WTC11 (cell line): ENCODE results near the gene ATP2A3.

Experiments used
- ATF1 ChIP-seq: sonication (generic); formaldehyde crosslinking; IDR thresholded peaks from 2 replicates; pipeline ENCODE4 v1.8.1; 2023; ENCODE audit warnings: mild to moderate bottlenecking, moderate library complexity, missing genetic modification reagents
- CREB1 ChIP-seq: sonication (generic); formaldehyde crosslinking; IDR thresholded peaks from 2 replicates; pipeline ENCODE4 v1.8.0; 2023; ENCODE audit warnings: mild to moderate bottlenecking, missing genetic modification reagents
- FOXK1 ChIP-seq: sonication (generic); formaldehyde crosslinking; IDR thresholded peaks from 2 replicates; pipeline ENCODE4 v1.8.0; 2022; ENCODE audit warnings: mild to moderate bottlenecking, moderate library complexity, missing genetic modification reagents
- NR3C1 ChIP-seq: sonication (generic); formaldehyde crosslinking; conservative IDR thresholded peaks from 2 replicates; pipeline ENCODE4 v1.8.1; 2023; ENCODE audit warnings: low read depth, mild to moderate bottlenecking, missing genetic modification reagents
- SP1 ChIP-seq: sonication (generic); formaldehyde crosslinking; conservative IDR thresholded peaks from 2 replicates; pipeline ENCODE4 v1.8.1; 2022; ENCODE audit warnings: missing genetic modification reagents
- ZNF416 ChIP-seq: fragments of 250-450 bp; sonication (Bioruptor Pico); IDR thresholded peaks from 2 replicates; pipeline ENCODE4 v1.9.0; 2021; ENCODE audit warnings: mild to moderate bottlenecking, inconsistent platforms
- TF ChIP-seq, protein P1 (sequence below): sonication (generic); formaldehyde crosslinking; IDR thresholded peaks from 2 replicates; pipeline ENCODE4 v1.8.0; 2022; ENCODE audit warnings: missing genetic modification reagents
- TF ChIP-seq, protein P2 (sequence below): fragments of 200-600 bp; IDR thresholded peaks from 2 replicates; pipeline ENCODE4 v1.8.0; 2022; ENCODE audit warnings: antibody characterized with exemption
- TF ChIP-seq, protein P3 (sequence below): sonication (generic); formaldehyde crosslinking; IDR thresholded peaks from 2 replicates; pipeline ENCODE4 v1.8.1; 2023; ENCODE audit warnings: mild to moderate bottlenecking, missing genetic modification reagents
- TF ChIP-seq, protein P4 (sequence below): sonication (generic); formaldehyde crosslinking; IDR thresholded peaks from 2 replicates; pipeline ENCODE4 v1.8.0; 2022; ENCODE audit warnings: mild to moderate bottlenecking, missing genetic modification reagents
- TF ChIP-seq, protein P5 (sequence below): fragments of 250-450 bp; sonication (Bioruptor Pico); IDR thresholded peaks from 2 replicates; pipeline ENCODE4 v2.1.2; 2022; ENCODE audit warnings: mild to moderate bottlenecking, moderate library complexity
- TF ChIP-seq, protein P6 (sequence below): sonication (generic); formaldehyde crosslinking; conservative IDR thresholded peaks from 2 replicates; pipeline ENCODE4 v1.8.1; 2022; ENCODE audit warnings: mild to moderate bottlenecking, missing genetic modification reagents

DNA sequence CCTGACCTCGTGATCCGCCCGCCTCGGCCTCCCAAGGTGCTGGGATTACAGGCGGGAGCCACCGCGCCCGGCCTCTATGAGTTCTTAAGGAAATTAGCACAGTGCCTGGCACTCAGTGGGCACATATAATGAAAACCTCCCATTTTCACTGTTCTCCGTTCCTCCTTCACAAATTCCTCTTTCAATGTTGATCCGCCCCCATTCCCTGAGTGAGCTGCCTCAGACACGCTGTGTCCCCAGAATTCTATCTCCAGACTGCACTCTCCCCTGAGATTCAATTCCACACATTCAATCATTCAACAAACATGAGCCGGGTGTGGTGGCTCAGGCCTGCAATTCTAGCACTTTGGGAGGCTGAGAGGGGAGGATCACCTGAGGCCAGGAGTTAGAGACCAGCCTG lies 55.0 kb downstream of the ATP2A3 start:
- TF ChIP-seq, protein P1, sequence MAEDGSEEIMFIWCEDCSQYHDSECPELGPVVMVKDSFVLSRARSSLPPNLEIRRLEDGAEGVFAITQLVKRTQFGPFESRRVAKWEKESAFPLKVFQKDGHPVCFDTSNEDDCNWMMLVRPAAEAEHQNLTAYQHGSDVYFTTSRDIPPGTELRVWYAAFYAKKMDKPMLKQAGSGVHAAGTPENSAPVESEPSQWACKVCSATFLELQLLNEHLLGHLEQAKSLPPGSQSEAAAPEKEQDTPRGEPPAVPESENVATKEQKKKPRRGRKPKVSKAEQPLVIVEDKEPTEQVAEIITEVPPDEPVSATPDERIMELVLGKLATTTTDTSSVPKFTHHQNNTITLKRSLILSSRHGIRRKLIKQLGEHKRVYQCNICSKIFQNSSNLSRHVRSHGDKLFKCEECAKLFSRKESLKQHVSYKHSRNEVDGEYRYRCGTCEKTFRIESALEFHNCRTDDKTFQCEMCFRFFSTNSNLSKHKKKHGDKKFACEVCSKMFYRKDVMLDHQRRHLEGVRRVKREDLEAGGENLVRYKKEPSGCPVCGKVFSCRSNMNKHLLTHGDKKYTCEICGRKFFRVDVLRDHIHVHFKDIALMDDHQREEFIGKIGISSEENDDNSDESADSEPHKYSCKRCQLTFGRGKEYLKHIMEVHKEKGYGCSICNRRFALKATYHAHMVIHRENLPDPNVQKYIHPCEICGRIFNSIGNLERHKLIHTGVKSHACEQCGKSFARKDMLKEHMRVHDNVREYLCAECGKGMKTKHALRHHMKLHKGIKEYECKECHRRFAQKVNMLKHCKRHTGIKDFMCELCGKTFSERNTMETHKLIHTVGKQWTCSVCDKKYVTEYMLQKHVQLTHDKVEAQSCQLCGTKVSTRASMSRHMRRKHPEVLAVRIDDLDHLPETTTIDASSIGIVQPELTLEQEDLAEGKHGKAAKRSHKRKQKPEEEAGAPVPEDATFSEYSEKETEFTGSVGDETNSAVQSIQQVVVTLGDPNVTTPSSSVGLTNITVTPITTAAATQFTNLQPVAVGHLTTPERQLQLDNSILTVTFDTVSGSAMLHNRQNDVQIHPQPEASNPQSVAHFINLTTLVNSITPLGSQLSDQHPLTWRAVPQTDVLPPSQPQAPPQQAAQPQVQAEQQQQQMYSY (CRISPR knock-in tag) = no peak
- no peak for TF ChIP-seq ZNF416 (CRISPR knock-in tag)
- TF ChIP-seq, protein P2, sequence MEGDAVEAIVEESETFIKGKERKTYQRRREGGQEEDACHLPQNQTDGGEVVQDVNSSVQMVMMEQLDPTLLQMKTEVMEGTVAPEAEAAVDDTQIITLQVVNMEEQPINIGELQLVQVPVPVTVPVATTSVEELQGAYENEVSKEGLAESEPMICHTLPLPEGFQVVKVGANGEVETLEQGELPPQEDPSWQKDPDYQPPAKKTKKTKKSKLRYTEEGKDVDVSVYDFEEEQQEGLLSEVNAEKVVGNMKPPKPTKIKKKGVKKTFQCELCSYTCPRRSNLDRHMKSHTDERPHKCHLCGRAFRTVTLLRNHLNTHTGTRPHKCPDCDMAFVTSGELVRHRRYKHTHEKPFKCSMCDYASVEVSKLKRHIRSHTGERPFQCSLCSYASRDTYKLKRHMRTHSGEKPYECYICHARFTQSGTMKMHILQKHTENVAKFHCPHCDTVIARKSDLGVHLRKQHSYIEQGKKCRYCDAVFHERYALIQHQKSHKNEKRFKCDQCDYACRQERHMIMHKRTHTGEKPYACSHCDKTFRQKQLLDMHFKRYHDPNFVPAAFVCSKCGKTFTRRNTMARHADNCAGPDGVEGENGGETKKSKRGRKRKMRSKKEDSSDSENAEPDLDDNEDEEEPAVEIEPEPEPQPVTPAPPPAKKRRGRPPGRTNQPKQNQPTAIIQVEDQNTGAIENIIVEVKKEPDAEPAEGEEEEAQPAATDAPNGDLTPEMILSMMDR = no peak
- TF ChIP-seq, protein P3, sequence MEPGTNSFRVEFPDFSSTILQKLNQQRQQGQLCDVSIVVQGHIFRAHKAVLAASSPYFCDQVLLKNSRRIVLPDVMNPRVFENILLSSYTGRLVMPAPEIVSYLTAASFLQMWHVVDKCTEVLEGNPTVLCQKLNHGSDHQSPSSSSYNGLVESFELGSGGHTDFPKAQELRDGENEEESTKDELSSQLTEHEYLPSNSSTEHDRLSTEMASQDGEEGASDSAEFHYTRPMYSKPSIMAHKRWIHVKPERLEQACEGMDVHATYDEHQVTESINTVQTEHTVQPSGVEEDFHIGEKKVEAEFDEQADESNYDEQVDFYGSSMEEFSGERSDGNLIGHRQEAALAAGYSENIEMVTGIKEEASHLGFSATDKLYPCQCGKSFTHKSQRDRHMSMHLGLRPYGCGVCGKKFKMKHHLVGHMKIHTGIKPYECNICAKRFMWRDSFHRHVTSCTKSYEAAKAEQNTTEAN (CRISPR knock-in tag) = no peak
- no peak for TF ChIP-seq CREB1 (CRISPR knock-in tag)
- TF ChIP-seq, protein P4, sequence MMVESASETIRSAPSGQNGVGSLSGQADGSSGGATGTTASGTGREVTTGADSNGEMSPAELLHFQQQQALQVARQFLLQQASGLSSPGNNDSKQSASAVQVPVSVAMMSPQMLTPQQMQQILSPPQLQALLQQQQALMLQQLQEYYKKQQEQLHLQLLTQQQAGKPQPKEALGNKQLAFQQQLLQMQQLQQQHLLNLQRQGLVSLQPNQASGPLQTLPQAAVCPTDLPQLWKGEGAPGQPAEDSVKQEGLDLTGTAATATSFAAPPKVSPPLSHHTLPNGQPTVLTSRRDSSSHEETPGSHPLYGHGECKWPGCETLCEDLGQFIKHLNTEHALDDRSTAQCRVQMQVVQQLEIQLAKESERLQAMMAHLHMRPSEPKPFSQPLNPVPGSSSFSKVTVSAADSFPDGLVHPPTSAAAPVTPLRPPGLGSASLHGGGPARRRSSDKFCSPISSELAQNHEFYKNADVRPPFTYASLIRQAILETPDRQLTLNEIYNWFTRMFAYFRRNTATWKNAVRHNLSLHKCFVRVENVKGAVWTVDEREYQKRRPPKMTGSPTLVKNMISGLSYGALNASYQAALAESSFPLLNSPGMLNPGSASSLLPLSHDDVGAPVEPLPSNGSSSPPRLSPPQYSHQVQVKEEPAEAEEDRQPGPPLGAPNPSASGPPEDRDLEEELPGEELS = no peak
- no peak for TF ChIP-seq SP1 (CRISPR knock-in tag)
- TF ChIP-seq ATF1 (CRISPR knock-in tag) = no peak
- no peak for TF ChIP-seq NR3C1 (CRISPR knock-in tag)
- TF ChIP-seq, protein P5, sequence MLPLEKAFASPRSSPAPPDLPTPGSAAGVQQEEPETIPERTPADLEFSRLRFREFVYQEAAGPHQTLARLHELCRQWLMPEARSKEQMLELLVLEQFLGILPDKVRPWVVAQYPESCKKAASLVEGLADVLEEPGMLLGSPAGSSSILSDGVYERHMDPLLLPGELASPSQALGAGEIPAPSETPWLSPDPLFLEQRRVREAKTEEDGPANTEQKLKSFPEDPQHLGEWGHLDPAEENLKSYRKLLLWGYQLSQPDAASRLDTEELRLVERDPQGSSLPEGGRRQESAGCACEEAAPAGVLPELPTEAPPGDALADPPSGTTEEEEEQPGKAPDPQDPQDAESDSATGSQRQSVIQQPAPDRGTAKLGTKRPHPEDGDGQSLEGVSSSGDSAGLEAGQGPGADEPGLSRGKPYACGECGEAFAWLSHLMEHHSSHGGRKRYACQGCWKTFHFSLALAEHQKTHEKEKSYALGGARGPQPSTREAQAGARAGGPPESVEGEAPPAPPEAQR = no peak
- TF ChIP-seq FOXK1 (CRISPR knock-in tag) = no peak
- TF ChIP-seq, protein P6, sequence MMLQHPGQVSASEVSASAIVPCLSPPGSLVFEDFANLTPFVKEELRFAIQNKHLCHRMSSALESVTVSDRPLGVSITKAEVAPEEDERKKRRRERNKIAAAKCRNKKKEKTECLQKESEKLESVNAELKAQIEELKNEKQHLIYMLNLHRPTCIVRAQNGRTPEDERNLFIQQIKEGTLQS (CRISPR knock-in tag) = no peak
